Activated T-helper 1 cell treated with anti-CD3 and anti-CD28 coated beads, Interleukin-2, amount 50 U/mL, for 16 hours (primary cell): ENCODE results near the gene C17orf113.
A peak's percentile ranks its signal among the peaks of the same experiment; 100 is the strongest.

ENCODE experiments used
- DNase-seq, 2 donors: peaks; one replicate each; pipeline ENCODE4 v3.0.0-alpha.2; 2020; ENCODE audit warnings: low read depth in 1 of 2, low spot score in 1 of 2

C17orf113 gene

DNA sequence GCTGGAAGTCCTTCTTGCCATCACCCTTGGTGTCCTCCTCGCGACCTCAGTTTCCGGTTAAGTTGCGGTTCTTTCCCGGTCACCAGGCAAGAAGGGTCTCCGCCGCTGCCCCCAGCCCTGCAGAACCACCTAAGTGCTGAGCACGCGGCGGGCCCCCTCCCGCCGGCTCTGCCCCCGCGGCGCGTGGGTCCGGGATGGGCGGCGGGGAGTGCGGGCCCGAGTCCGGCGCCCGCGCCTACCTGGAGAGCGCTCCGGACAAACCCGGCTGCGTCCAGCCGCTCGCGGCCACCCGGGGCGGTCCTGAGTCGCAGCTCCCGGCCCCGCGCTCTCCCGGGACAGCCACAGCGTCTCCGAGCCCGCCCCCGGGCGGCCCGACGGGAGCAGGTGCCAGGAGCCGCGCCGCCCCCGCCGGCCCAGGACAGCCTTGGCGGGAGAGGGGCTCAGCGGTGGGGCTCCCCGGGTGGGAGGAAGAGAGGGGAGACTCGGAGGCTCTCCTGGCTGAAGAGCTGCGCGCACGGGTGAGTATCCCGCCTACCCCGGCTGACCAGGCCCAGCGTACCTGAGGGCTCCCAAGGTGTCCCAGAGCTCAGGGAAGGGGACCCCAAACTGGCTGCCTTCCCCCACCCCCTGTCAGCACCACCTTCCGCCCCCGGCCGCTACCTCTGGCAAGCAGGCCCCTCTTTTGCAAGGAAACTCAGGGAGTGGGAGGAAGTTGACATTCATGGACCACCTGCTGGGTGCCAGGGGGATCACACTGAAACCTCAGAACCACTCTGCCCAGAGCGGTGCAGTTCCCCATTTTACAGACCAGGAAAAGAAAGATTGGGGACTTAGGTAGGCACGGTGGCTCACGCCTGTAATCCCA, 22.2 kb upstream of the C17orf113 start:
- DNase-seq, result no peak

DNA sequence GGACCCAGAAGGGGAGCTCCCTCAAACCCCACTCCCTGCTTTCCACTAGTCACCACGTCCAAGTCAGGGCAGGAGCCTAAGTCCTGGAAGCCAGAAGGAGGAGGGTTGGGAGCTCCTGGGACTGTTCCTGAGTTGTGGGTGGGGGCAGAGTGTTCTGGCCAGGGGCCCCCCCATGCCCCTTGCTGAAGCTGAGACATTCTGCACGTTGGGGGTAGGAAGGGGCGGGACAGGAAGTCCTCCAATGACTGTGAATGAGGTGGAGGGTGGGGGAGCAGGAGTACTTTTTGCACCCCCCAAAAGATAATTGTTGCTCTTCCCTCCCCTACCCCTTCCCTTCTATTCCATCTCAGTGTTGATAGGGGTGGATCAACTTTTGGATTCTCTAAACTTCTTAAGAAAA, 21.4 kb upstream of the C17orf113 start:
- DNase-seq, result no peak

DNA sequence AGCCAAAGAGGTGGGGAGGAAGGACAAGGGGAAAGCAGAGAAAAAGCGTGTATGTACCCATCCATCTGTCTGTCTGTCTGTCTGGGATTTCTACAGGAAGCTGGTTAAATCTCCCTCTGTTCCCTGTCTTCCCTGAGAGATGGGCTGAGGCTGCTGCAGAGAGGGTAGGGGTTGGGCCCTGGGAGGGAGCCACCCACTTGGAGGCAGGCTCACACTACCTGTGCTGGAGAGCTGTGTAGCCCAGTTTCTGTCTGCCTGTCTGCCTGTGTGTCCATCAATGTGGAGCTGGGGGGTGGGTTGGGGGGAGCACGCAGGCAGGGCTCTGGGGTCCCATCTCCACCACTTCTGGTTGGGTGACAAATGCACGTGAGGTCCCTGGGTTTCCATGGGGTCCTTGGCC, 18.6 kb upstream of the C17orf113 start:
- no peak for DNase-seq

DNA sequence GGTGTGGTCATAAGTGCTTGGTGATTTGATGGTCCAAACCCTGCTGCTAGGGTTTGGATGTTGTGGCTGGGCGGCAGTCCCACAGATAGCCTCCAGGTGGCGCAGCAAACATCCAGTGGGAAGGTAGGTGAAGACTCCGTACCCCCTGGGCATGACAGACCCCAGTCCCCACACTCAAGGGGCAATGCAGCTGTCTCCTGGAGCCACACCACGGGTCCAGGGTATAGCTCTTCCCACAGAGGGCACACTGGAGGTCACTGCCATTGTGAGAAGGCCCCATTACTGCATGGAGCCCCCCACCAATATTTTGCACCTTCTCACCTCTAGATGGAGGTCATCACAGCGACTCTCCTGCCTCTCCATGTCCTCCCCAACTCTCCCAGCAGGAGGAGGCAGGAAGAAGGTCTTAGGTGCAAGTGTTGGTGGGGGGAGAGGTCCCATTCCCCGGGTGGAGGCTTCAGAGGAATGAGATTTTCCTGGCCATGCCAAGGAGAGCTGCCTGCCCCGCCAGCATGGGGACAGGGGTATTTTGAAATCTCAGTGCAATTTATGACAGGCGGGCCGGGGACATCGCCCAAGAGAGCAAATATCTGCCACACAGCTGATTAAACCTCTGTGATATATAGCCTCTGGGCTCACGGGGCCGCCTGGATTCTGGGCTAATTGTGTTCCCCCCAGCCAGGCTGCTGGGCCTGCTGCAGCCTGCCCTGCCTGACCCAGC, 17.1 kb upstream of the C17orf113 start:
- DNase-seq, result peak; percentile 50 to 62

DNA sequence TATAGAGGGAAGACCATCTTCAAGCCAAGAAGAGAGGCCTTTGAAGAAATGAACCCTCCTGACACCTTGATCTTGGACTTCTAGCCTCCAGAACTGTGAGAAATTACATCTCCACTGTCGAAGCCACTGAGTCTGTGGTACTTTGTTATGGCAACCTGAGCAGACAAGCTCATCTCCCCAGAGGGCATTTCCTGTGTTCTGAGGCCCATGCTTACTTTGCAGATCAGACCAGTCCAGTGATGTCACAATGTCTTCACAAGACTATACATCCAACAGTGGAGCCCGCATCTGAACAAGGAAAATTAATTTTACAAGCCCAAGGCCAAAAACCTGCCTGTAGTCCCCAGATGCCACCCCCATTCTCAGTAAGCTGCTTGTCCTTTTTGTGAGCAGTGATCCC, 14.8 kb upstream of the C17orf113 start:
- DNase-seq, result no peak

DNA sequence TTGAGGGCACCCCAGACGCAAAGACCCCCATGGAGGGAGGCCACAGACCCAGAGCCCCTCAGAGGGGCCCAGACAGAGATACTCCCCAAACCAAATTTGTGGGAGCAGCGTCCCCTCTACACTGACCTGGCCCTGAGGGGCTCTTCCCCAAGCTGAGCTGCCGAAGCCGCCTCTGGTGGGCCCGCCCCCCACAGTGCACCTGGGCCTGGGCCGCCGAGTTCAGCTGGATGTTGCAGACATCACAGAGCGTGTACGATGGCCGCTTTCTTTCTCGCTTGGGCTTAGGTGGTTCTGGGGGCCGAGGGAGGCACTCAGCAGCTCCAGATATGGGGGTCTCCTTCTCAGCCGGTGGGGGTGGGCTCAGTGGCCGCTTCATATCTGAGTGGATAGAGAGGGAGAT, 12.3 kb upstream of the C17orf113 start:
- DNase-seq, result no peak

DNA sequence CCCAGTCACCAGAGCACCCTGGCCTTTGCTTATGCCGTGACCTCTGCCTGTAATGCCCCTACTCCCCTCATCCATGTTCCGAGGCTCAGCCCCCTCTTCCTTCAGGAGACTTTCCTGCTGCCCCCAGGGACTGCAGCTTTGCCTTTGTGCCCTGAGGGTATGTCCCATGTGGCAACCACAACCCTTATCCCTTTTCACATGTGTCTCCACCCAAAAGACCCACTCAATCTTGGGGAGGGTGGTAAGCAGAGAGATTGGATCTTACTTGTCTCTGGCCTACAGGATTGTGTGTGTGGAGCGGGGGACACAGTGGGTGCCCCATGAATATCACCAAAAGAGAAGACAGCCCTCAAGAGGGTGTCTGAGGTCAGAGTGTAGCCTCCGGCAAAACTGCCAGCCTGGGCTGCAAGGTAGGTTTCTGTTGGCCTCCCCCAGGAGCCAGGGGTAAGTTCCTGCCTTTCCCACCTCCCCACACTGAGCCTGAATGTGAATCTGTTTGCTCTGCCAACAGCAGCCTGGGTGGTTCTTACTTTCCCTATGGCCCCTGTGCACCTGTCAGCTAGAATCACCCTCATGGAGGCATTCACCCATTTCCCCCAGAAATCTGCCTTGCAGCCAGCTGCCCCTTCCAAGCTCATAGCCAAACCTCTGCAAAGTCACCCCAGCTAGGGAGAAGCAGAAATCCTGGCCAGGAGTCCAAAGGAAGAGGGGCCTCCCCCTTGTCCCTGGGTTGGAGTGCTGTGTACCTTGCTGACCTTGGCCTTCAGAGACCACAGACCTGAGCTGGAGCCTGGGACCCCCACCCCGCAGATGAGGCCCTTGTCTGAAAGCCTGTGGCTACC, 11.5 kb upstream of the C17orf113 start:
- DNase-seq, result no peak

DNA sequence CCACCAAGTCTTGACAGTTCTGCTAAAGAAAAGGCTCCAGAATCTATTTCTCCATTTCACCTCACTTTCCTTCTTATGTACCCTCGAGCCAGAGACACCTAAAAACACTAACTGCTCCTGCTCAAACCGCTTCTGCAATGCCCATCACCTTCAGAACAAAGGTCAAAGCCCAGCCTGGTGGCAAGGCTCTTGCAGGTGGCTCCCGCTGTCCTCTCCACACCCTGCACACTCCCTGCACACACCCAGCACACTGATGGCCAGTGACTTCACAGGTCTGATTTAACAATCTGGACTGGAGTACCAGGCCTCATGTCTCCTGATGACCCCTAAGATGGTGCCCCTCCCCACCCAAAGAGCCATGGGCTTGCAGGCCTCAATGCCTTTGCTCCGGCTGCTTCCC, 9.8 kb upstream of the C17orf113 start:
- DNase-seq, result no peak

DNA sequence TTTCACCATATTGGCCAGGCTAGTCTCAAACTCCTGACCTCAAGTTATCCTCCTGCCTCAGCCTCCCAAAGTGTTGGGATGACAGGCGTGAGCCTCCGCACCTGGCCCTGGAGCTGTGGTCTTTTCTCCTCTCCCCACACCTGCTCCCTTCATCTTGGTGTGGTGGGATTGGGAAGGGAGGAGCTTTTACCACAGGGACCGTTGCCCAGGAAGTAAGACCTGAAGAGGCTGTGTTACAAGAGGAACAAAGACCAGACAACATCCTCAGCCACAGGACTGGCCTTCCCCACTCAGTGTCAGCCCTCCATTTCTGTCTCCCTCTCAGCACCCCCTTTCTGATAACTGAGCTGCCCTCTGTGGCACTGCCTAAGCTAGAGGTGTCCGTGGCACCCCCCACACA, 9.4 kb upstream of the C17orf113 start:
- DNase-seq, result no peak

DNA sequence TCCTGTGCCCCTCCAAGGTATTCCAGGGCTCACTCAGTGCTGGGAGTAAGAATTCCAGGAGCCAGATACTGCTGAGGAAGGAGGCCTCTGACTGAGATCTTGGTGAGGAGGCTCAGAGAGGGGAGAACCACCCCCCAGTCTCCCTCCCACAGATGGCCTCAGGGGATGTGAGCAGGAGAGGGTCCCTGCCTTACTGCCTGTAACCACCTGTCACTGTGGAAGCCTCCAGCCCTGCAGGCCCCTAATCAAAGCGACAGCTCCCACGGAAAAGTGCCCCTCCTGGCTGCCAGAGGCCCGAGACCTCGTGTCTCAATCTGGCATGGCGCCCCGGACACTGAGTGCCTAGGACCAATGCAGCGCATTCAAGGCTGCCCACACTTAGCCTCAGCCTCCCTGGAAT, 7.7 kb upstream of the C17orf113 start:
- DNase-seq, result no peak

DNA sequence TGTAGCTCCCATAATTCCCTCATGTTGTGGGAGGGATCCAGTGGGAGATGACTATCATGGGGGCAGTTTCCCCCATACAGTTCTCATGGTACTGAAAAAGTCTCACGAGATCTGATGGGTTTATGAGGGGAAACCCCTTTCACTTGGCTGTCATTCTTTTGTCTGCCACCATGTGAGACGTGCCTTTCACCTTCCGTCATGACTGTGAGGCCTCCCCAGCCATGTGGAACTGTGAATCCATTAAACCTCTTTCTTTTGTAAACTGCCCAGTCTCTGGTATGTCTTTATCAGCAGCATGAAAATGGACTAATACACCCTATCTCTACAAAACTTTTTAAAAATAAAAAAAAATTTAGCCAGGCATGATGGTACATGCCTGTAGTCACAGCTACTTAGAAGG, 6.2 kb upstream of the C17orf113 start:
- DNase-seq, result no peak

DNA sequence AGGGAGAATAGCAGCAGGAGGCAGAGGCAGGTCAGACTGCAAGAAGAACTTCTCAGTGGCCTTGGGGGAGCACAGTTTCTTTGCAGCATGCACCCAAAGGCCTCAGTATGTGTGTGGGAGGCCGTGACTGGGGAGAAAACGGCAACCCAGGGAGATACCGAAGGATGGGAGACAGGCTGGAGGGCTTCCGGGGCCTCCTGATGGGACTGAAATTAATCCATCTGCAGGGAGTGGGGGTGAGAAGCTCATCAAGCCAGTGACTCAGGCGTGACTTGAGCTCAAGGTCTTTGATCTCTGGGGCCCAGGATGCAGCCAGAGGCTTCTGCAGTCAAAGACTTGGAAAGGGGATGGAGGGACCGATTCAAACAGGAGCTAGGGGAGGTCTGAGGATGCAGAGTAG, 5.1 kb upstream of the C17orf113 start:
- no peak for DNase-seq

DNA sequence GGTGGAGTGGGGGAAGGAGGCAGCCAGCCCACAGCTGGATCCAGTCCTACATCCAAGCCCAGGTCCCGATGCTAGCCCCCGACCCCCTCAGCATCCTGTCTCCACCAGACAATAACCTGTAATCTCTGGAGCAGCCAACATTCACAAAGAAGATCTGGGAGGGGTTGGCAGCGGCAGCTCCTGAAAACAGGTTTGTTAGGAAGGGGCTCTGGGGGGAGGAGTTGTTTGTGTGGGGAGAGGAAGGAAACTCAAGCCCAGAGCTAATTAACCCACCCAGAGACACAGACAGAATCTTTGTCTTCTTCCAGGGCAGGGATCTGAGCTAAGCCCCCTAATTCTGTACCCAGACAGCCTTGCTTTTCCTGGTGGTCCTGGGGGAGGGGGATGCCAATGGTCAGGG, 4.6 kb upstream of the C17orf113 start:
- DNase-seq, result no peak

DNA sequence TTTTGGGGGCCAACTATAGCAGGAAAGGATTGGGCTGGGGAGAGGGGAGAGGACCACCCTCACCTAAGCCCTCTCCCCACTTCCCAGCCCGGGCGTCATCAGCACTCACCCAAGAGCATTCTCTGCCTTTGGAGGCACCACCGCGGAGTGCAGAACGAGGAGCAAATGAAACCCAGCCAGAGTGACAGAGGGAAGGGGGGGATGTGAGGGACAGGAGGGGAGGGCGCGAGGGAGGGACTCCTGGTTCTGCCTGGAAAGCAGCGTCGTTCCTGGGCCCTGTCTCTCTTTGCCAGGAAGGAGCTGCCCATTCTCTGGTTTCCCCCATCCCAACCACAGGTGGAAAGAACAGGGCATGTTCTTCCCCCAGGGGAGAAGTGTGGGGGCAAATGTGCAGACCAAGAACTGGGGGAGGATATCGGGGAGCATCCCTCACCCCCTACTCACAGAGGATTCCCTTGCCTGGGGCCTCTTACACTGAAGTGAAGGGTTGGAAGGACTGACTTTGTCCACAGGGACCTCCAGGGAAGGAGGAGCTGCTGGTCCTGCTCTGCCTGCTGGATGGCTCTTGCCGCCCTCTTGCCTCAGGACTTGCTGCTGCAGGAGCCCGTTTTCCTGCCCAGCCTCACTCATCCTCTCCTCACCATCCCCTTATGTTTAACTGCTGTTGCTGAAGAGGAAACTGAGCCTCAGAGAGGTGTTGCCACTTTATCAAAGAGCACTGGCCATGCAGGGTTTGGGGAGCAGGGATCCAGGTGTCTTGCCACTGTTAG, 3.5 kb upstream of the C17orf113 start:
- no peak for DNase-seq

DNA sequence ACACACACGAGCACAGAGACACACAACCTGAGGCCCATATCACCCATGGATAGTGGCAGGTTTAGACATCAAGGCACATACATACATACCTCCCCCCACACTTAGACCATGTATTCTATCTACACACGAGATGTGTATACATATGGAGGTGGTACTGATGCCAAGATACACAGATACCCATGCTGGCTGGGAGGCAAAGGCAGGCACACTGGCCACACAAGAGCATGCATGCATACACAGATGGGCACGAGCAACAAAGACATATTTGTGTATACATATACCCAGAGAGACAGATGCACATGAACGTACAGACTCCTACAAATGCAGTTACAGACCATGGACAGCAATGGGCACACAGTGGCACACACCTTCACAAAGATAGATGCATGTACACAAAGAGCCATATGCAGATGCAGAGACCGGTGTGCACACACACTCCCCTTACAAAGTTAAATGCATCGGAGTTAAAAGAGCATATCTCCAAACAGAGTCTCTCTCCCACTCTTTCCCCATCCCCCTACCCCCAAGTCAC, 2.0 kb upstream of the C17orf113 start:
- no peak for DNase-seq

DNA sequence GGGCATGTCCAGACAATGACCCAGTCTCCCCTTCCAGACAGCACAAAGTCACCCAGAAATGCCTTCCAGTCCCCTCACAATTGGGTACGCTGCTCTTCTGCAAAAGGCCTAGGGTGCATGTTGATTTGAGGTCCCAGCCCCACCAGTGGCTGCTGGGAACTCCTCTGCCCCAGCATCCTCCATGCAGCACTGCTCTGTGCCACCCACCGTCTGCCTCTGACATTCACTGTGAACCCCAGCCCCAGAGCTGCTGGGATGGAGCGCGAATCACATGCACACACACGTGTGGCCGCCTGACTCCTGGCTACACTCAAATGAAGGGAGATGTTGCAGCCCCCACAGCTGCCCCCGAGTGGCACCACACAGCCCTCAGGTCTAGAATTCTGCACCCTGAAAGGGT, 1.2 kb upstream of the C17orf113 start:
- no peak for DNase-seq

DNA sequence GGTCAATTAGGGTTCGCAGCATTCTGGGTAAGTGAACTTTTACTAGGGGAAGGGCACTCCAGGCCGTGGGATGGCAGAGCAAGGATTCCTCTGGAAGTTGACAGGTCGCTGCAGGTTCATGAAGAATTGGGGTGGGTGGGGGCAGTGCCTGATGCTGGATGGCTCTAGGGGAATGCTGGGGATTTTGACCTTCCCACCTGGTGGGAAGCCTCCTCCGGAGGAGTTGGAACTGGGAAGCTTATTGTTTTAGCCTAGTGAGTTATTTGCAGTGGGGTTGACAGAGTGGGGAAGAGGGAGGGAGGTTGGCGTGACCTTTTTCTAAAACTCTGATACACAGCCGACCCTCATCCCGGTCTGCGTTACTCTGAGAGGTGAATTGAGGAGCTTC, 606 bp upstream of the C17orf113 start:
- DNase-seq, result no peak

DNA sequence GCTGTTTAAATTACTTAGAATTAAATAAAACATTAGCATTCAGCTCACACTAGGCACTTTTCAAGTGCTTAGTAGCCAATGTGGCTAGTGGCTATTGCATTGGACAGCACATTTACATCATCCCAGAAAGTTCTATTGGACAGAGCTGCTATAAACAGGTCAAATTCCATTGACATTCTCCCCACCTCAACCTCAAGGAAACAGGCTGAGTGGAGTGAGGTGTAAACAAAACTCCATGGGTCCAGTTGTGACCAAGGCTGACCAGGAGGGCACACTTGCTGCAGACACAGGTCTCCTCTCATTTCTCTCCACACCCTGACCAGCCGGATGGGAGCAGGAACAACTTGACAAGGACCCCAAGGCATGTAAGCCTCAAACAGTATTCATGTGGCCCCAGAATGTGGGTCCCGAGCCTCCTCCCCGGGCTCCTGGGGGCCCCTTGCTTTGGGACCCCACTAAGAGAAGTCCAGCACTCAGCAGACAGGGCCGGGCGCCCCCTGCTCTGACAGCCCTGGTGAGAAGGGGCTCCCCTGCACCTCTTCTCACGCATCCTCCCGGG, 488 bp downstream of the C17orf113 start:
- DNase-seq, result no peak

DNA sequence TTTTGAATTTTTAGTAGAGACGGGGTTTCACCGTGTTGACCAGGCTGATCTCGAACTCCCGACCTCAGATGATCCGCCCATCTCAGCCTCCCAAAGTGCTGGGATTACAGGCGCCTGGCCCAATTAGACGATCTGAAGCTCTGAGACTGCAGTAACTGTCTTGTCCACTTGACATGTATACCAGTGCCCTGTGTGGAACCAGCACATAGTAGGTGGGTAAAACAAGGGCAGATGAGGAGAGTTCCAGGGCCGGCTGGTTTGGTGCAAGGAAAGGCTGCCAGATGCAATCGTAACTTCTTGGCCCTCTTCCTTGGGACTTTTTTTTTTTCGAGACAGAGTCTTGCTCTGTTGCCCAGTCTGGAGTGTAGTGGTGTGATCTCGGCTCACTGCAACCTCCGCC, 3.1 kb downstream of the C17orf113 start:
- no peak for DNase-seq

DNA sequence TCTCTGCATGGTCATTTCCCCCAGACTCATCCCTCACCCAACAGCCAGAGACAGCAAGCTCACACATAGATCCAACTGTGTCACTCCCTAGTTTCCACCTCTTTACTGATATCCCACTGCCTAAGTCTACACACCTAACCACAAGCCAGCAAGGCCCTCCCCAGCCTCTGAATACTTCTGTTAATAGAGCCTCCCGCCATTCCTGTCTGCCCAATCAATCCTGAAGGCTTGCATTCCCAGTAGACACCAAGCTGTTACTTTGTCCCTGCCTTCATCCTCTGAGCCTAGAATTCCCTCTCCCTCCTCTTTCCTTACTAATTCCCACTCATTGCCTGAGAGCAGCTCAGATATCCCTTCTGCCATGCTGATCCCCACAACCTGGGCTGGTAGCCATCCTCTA, 4.7 kb downstream of the C17orf113 start:
- no peak for DNase-seq
